Stomach (tissue), 4 donors: Measurements from ENCODE around the gene ABCA9.

ENCODE experiments used
- CTCF ChIP-seq, 7 experiments: fragments of 450-650 bp in 4 of 7; fragments of 200-600 bp in 3 of 7; sonication (generic) in 3 of 7; IDR thresholded peaks; one replicate each; pipeline ENCODE4 v1.5.1; 2016 to 2019; ENCODE audit warnings: antibody characterized with exemption in 7 of 7, control low read depth in 2 of 7, mild to moderate bottlenecking in 1 of 7
- EP300 ChIP-seq: sonication (generic); formaldehyde crosslinking; IDR thresholded peaks from one replicate; pipeline ENCODE4 v1.6.1; 2017; ENCODE audit warnings: antibody characterized with exemption
- POLR2A ChIP-seq, 4 donors: fragments of 450-650 bp; IDR thresholded peaks; one replicate each; pipeline ENCODE4 v1.6.1; 2016; ENCODE audit warnings: antibody characterized with exemption in 4 of 4, control low read depth in 2 of 4, mild to moderate bottlenecking in 1 of 4, moderate library complexity in 1 of 4
- POLR2AphosphoS5 ChIP-seq, 3 donors: sonication (generic); formaldehyde crosslinking; IDR thresholded peaks; one replicate each; pipeline ENCODE4 v1.6.1; 2016; ENCODE audit warnings: antibody characterized with exemption in 3 of 3

- TF ChIP-seq CTCF (IDR thresholded peaks at IDR 0.05), result no peak
- TF ChIP-seq POLR2A (IDR thresholded peaks at IDR 0.05), result no peak
- no peak for TF ChIP-seq EP300
- TF ChIP-seq POLR2AphosphoS5 (IDR thresholded peaks at IDR 0.05), result no peak
Observed at GRCh38 chr17:68953340-68953997, 107.3 kb downstream of the ABCA9 start.
